Omental fat pad (tissue), 4 donors: ENCODE results near the gene FYCO1. TPM values are rescaled to one million over a fixed set of nuclear protein-coding genes. Genes with fewer than 3 reads are reported as not detected.

Experiments used
- ATAC-seq: fragments of 150-250 bp; one replicate; pipeline ENCODE4 v1.9.1; 2016; ENCODE audit warnings: mild to moderate bottlenecking, moderate library complexity; ENCODE audit not compliant: low FRiP score
- DNase-seq: peaks from one replicate; pipeline ENCODE4 v3.0.0-alpha.2; 2019; ENCODE audit warnings: low spot score
- total RNA-seq, 4 donors: library from RNA; depleted of rRNA; stranded (reverse); fragments of >200 nt; gene quantifications; one replicate each; pipeline ENCODE4 v1.1.0, GENCODE V29; 2016
- TF ChIP-seq, protein P1 (sequence below), 3 donors: fragments of 450-650 bp; IDR thresholded peaks; one replicate each; pipeline ENCODE4 v1.5.1; 2016 to 2017; ENCODE audit warnings: antibody characterized with exemption in 3 of 3, mild to moderate bottlenecking in 3 of 3, moderate library complexity in 2 of 3

The FYCO1 gene
- total RNA-seq, 4 donors from 2014 or later, result 44.7 to 51.4 (median 47.3) TPM

DNA sequence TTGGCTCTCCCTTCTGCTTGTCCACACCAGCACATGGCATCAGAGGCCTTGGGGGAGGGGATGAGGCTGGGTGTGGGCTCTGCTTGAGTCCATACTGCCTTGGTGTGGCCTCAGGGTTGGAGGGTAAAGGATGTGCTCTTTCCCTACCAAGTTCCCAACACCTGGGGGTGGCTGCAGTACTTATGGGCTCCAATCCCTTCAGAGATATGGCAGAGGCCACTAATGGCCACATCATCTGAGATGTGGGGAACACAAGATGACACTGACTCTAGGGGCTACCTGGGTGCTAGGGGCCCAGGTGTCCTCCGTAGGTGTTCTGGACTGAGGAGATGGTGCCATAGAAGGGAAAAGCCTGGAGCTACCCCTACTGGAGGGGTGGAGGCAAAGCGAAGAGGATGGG lies 45.5 kb downstream of the FYCO1 start:
- TF ChIP-seq, protein P1, sequence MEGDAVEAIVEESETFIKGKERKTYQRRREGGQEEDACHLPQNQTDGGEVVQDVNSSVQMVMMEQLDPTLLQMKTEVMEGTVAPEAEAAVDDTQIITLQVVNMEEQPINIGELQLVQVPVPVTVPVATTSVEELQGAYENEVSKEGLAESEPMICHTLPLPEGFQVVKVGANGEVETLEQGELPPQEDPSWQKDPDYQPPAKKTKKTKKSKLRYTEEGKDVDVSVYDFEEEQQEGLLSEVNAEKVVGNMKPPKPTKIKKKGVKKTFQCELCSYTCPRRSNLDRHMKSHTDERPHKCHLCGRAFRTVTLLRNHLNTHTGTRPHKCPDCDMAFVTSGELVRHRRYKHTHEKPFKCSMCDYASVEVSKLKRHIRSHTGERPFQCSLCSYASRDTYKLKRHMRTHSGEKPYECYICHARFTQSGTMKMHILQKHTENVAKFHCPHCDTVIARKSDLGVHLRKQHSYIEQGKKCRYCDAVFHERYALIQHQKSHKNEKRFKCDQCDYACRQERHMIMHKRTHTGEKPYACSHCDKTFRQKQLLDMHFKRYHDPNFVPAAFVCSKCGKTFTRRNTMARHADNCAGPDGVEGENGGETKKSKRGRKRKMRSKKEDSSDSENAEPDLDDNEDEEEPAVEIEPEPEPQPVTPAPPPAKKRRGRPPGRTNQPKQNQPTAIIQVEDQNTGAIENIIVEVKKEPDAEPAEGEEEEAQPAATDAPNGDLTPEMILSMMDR (IDR thresholded peaks at IDR 0.05), result no peak
- DNase-seq (no peak), ATAC-seq (no peak)

DNA sequence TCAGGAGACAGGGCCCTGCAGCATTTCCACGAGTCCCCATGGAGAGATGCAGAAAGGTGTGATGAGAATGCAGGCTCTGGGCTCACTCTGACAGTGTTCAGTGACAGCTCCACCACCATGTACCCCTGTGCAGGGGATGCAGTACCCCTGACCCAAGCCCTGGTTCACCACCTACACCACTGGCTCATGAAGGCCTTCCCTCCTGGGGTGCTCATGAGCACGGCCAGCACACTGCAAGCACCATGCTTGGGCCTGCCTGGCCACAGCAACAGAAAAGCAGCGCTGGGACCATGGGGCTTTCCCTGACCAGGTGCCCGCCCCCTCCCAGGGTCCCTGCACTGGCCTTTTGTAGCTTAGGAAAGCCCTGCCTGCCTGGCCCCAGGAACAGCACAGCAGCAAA lies 46.2 kb downstream of the FYCO1 start:
- ATAC-seq (no peak), DNase-seq (no peak)
- TF ChIP-seq, protein P1 (IDR thresholded peaks at IDR 0.05), result no peak

DNA sequence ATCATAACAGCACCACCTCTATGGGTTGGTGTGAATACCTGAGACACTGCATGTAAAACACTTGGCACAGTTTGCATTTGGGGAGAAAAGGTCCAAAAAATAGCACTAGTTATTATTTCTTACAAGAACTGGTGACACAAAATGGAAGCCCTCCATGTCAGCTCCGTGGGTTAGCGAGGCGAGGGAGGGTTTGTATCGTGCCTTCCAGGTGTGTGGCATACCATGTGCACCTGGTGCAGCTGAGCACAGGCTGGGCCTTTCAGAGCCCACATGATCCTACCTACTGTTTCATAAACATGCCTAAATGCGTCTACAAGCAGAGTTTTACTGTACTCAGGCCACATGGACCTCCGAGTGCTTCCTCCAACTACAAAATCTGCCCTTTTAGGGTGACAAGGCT lies 46.7 kb downstream of the FYCO1 start:
- TF ChIP-seq, protein P1 (IDR thresholded peaks at IDR 0.05), result no peak
- no peak for ATAC-seq
- no peak for DNase-seq

DNA sequence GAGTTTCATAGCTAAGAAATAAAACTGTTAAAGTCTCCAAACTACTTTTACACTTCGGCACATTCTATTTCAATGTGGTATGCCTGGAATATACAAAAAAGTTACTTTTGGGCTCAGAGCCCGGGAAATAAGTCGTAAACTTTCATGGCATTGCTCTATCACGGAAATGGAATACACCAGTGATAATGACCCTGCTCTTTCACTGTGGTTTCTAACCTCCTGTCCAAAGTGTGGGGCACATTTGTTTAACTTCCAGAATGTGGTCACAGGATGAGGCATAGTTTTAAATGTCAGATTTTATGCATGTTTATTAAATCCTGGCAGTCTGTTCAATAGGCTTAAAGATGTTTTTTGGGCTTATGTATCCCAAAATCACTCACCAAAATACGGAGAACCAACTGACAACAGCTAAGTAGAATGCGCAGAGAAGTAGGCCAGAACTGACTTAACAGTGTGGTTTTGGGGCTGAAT lies 47.3 kb downstream of the FYCO1 start:
- ATAC-seq, result no peak

DNA sequence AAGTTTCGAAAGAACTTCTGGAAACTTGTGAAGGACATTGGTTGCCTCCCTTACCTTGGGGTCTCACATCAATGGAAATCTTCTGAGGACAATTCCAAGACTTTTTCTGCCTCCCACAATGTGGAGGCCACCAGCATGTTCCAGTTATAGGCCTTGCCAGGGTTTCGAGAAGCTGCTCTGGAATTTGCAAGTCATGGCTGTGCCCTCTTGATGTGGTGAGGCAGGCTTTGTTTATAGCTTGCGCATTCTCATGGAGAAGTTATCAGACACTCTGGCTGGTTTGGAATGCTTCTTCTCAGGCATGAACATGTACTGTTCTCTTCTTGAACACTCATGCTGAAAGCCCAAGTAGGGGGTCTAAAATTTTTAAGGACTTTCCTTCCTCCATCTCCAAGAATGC lies 48.3 kb downstream of the FYCO1 start:
- TF ChIP-seq, protein P1 (IDR thresholded peaks at IDR 0.05), result no peak
- no peak for DNase-seq
- no peak for ATAC-seq

More for the DNA sequence above, 47.3 kb downstream of the FYCO1 start:
- no peak for DNase-seq
- TF ChIP-seq, protein P1 (IDR thresholded peaks at IDR 0.05), result no peak

DNA sequence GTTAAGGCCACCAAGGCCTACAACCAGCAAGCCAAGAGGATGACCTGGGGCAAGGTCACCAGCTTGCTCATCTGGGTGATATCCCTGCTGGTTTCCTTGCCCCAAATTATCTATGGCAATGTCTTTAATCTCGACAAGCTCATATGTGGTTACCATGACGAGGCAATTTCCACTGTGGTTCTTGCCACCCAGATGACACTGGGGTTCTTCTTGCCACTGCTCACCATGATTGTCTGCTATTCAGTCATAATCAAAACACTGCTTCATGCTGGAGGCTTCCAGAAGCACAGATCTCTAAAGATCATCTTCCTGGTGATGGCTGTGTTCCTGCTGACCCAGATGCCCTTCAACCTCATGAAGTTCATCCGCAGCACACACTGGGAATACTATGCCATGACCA lies 48.7 kb downstream of the FYCO1 start:
- no peak for ATAC-seq
- no peak for DNase-seq

DNA sequence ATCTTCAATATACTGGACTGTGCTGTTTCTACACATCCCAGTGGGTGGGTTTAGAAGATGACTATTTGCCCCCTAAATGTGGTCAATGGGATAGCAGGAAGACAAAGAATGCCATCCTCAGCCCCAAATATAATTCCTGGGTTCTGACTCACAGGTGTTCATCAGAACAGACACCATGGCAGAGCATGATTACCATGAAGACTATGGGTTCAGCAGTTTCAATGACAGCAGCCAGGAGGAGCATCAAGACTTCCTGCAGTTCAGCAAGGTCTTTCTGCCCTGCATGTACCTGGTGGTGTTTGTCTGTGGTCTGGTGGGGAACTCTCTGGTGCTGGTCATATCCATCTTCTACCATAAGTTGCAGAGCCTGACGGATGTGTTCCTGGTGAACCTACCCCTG lies 49.3 kb downstream of the FYCO1 start:
- DNase-seq (no peak), ATAC-seq (no peak)
- TF ChIP-seq, protein P1 (IDR thresholded peaks at IDR 0.05), result no peak

More for the DNA sequence above, 48.7 kb downstream of the FYCO1 start:
- TF ChIP-seq, protein P1 (IDR thresholded peaks at IDR 0.05), result no peak
